Cardiac fibroblast (primary cell): ENCODE measurements around the gene KCNIP4.

Source experiments
- DNase-seq, 2 donors: peaks; one replicate each; pipeline versions ENCODE4 v3.0.0 to v3.0.0-alpha.2; 2010; ENCODE audit warnings: low read depth in 2 of 2
- H3K4me3 ChIP-seq, 2 donors: replicated peaks in 1 of 2; 1 replicate in 1 of 2; 2 replicates in 1 of 2; pipeline ENCODE4 v1.5.1; 2011; ENCODE audit warnings: low read depth in 2 of 2, low read length in 2 of 2, mild to moderate bottlenecking in 2 of 2, moderate library complexity in 1 of 2
- TF ChIP-seq, protein P1 (sequence below): IDR thresholded peaks from one replicate; pipeline ENCODE4 v1.5.1; 2011; ENCODE audit warnings: low read depth, mild to moderate bottlenecking, low read length, inconsistent platforms

The KCNIP4 gene

DNA sequence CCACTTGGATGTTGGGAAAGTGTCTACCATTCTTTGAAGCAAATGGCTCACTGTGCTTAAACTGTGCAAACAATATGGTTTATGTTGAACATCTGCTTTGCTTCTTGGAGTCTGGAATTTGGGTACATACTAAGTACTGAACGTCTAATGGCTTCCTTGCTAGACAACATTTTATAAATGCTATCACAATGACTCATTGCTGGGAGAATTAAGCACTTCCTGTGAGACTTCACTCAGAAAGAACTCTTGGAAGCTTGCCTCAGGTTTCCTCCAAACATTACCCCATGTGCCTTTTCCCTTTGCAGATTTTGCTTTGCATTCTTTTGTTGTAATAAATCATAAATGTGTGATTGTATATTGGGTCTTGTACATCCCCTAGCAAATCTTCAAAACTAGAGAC, 1108.6 kb downstream of the KCNIP4 start:
- peak; percentile 86 to 92 for DNase-seq
- TF ChIP-seq, protein P1, sequence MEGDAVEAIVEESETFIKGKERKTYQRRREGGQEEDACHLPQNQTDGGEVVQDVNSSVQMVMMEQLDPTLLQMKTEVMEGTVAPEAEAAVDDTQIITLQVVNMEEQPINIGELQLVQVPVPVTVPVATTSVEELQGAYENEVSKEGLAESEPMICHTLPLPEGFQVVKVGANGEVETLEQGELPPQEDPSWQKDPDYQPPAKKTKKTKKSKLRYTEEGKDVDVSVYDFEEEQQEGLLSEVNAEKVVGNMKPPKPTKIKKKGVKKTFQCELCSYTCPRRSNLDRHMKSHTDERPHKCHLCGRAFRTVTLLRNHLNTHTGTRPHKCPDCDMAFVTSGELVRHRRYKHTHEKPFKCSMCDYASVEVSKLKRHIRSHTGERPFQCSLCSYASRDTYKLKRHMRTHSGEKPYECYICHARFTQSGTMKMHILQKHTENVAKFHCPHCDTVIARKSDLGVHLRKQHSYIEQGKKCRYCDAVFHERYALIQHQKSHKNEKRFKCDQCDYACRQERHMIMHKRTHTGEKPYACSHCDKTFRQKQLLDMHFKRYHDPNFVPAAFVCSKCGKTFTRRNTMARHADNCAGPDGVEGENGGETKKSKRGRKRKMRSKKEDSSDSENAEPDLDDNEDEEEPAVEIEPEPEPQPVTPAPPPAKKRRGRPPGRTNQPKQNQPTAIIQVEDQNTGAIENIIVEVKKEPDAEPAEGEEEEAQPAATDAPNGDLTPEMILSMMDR: no peak
- no peak overlapping the region for H3K4me3 ChIP-seq

DNA sequence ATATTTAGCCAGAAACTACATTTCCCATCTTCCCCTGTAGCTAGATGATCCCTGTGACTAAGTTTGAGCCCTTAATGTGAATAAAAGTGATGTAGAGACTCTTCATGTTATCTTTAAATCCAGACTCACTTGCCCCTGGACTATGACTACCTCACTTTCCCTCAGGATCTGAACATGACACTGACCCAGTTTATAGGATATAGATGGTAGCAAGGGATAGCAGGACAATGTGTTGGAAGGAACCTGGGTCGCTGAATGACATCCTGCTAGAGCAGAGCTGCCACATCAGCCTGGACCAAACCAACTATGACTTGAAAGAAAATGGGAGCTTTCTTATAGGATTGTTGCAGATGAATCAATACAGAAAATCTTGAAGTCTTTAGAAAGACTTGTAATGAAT, 1110.1 kb downstream of the KCNIP4 start:
- DNase-seq: no peak
- H3K4me3 ChIP-seq: no peak overlapping the region
- TF ChIP-seq, protein P1: no peak

DNA sequence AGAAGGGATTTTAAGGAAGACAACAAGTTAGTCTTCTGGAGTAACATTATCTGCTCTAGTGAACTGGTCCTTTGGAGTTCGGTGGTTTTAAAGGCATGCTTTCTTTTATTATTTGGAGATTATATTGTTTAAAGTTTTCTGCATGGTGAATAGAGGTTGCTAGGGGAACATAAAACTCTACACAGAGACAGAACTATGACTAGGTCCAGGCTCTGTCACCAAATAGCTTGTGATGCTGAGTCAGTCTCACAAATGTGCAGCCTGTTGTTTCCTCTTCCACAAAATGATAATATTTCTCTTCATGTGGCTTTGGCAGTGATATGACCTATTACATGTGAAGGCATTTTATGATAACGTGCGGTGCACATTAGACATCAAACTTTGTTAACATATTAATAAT, 1115.7 kb downstream of the KCNIP4 start:
- TF ChIP-seq, protein P1: no peak
- DNase-seq: peak; percentile 21 to 82
- H3K4me3 ChIP-seq: no peak overlapping the region

DNA sequence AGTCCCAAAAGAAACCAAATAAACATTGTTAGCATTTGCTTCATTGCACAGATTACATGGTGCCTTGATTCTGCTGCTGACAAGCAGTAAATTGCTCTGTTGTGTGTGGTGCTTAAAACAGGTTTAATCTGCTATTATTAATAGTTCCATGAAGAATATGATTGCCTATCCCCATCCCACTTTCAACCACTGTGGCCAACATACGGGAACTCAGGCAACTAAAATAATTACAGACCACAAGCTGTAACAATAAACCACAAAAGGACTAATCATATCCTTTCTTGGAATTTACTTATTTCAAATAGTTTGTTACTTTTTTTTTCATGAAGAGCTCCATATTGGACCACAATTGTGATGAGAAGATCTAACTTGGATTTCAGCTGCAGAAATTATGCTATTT, 1116.8 kb downstream of the KCNIP4 start:
- no peak overlapping the region for H3K4me3 ChIP-seq
- peak in 1 of 2 donors; percentile 33 for DNase-seq
- TF ChIP-seq, protein P1: no peak

DNA sequence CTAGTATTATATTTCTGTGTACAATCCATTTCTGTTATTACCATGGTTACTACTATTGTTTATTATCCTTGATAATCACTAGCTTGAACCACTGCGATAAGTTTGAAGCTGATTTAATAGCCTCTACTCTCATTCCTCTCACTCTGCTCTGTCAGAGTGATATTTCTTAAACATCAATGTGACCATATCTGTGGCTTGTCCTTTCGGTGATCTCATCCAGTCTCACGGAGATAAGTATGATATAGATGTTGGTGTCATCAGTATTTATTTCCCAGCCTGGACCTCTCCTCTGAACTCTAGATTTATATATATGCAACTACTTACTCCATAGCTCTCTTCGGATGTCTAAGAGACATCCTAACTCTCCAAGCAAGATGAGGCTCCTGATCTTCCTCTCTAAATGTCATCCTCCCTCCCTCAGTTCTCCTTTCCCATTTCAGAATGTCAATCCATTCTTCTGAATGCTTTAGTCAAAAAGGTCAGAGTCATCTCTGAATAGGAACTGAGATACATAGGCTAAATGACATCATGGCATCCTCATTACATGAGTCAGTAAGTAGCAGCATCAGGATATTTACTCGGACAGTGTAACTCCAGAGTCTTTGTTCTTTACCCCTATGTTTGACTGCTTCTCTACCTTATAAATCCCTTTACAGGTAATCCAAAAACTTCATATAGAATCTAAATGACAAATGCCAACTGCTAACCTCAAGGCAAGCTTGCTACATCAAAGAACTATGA, 1118.8 kb downstream of the KCNIP4 start:
- no peak overlapping the region for H3K4me3 ChIP-seq
- TF ChIP-seq, protein P1: no peak
- DNase-seq: peak; percentile 5 to 61

DNA sequence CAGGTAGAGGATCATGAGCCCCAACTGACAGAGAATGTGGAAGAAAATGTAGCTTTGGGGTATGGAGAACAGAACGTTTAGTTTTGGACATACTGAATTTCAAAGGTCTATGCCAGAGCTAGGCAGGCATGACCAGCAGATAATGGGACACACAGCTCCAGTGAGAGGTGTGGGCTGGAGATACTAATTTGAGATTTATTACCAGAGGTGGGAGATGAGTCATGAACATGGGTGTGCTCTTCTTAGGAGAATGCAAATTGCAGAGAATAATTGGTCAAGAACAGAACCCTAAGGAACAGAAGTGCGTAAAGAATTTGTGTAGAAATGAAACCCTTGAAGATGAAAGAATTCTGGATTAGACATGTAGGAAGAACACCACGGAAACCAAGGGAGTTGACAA, 1123.1 kb downstream of the KCNIP4 start:
- H3K4me3 ChIP-seq: no peak overlapping the region
- no peak for DNase-seq
- TF ChIP-seq, protein P1: no peak

DNA sequence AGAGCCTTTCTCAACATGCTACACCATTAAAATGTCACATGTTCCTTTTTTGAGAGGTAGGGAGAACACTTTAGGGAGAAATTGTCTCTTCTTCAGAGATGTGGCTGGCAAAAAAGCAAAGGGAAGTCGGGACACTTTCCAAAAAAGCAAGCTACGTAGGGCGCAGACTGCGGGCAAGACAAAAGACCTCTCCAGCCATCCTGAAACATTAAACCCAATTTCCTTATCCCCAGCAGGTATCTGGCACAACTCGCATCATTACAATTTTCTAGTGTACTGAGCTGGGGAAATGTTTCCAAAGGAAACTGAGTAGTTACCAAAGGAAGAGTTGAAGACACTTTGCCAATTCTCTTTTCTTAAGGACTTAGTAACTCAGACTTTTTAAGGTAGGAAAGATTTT, 1132.3 kb downstream of the KCNIP4 start:
- DNase-seq: no peak
- H3K4me3 ChIP-seq: no peak overlapping the region
- TF ChIP-seq, protein P1: no peak
